H9 (cell line): ENCODE measurements around the gene KIAA0513. TPM values are rescaled to one million over a fixed set of nuclear protein-coding genes. Genes with fewer than 3 reads are reported as not detected.

Source experiments
- DNase-seq: peaks from one replicate; pipeline ENCODE4 v3.0.0-alpha.2; 2017
- H2AFZ ChIP-seq: one replicate; pipeline ENCODE4 v1.6.1; 2013; ENCODE audit warnings: mild to moderate bottlenecking, low read length, control low read depth, moderate library complexity
- H2AK5ac ChIP-seq: 2 replicates; pipeline ENCODE4 v1.6.1; 2013; ENCODE audit warnings: low read length, control low read depth, mixed read lengths; ENCODE audit not compliant: insufficient read length
- H2BK120ac ChIP-seq: one replicate; pipeline ENCODE4 v1.6.1; 2013; ENCODE audit warnings: low read depth, mild to moderate bottlenecking, low read length, control low read depth, inconsistent platforms; ENCODE audit not compliant: poor library complexity, severe bottlenecking
- H2BK12ac ChIP-seq: 2 replicates; pipeline ENCODE4 v1.6.1; 2013; ENCODE audit warnings: low read length, control low read depth, mixed read lengths, low read depth; ENCODE audit not compliant: insufficient read length
- H2BK15ac ChIP-seq: 2 replicates; pipeline ENCODE4 v1.6.1; 2013; ENCODE audit warnings: low read depth, low read length, control low read depth
- H2BK20ac ChIP-seq: one replicate; pipeline ENCODE4 v1.6.1; 2013; ENCODE audit warnings: low read depth, mild to moderate bottlenecking, low read length, control low read depth, inconsistent platforms; ENCODE audit not compliant: poor library complexity, severe bottlenecking
- H2BK5ac ChIP-seq: 2 replicates; pipeline ENCODE4 v1.6.1; 2013; ENCODE audit warnings: low read length, control low read depth, mixed read lengths; ENCODE audit not compliant: insufficient read length
- H3K14ac ChIP-seq: 2 replicates; pipeline ENCODE4 v1.6.1; 2013; ENCODE audit warnings: low read length, control low read depth; ENCODE audit not compliant: insufficient read depth
- H3K18ac ChIP-seq: 2 replicates; pipeline ENCODE4 v1.6.1; 2013; ENCODE audit warnings: low read depth, mild to moderate bottlenecking, mixed read lengths, low read length, control low read depth; ENCODE audit not compliant: insufficient read length
- H3K23ac ChIP-seq: 2 replicates; pipeline ENCODE4 v1.6.1; 2013; ENCODE audit warnings: low read length, control low read depth, mixed read lengths, low read depth; ENCODE audit not compliant: insufficient read length
- H3K23me2 ChIP-seq: 2 replicates; pipeline ENCODE4 v1.6.1; 2013; ENCODE audit warnings: low read depth, mild to moderate bottlenecking, mixed read lengths, low read length, control low read depth; ENCODE audit not compliant: insufficient read length, poor library complexity, severe bottlenecking
- H3K27ac ChIP-seq: 2 replicates; pipeline ENCODE4 v1.5.1; 2013; ENCODE audit warnings: low read length, control low read depth, mixed read lengths, low read depth; ENCODE audit not compliant: insufficient read length
- H3K27me3 ChIP-seq: 2 replicates; pipeline ENCODE4 v1.6.1; 2013; ENCODE audit warnings: low read length, control low read depth, inconsistent platforms; ENCODE audit not compliant: insufficient read depth
- H3K4ac ChIP-seq: 2 replicates; pipeline ENCODE4 v1.6.1; 2013; ENCODE audit warnings: low read depth, mild to moderate bottlenecking, control low read depth, inconsistent platforms, low read length, moderate library complexity
- H3K4me1 ChIP-seq: 2 replicates; pipeline ENCODE4 v1.6.1; 2013; ENCODE audit warnings: low read length, control low read depth, inconsistent platforms; ENCODE audit not compliant: insufficient read depth
- H3K4me2 ChIP-seq: 2 replicates; pipeline ENCODE4 v1.6.1; 2013; ENCODE audit warnings: low read length, control low read depth, mixed read lengths; ENCODE audit not compliant: insufficient read length, insufficient read depth
- H3K56ac ChIP-seq: 2 replicates; pipeline ENCODE4 v1.6.1; 2013; ENCODE audit warnings: low read depth, mild to moderate bottlenecking, mixed read lengths, low read length, control low read depth; ENCODE audit not compliant: insufficient read length
- H3K79me1 ChIP-seq: 2 replicates; pipeline ENCODE4 v1.6.1; 2013; ENCODE audit warnings: low read depth, mild to moderate bottlenecking, moderate library complexity, low read length, control low read depth, inconsistent platforms; ENCODE audit not compliant: insufficient read depth, poor library complexity, severe bottlenecking
- H3K79me2 ChIP-seq: 2 replicates; pipeline ENCODE4 v1.6.1; 2013; ENCODE audit warnings: low read length, control low read depth, inconsistent platforms; ENCODE audit not compliant: insufficient read depth
- H3K9ac ChIP-seq: 2 replicates; pipeline ENCODE4 v1.6.1; 2013; ENCODE audit warnings: low read length, control low read depth, mixed read lengths; ENCODE audit not compliant: insufficient read length; ENCODE audit errors: extremely low read depth
- H3K9me3 ChIP-seq: one replicate; pipeline ENCODE4 v1.6.1; 2013; ENCODE audit warnings: low read depth, low read length, inconsistent platforms; ENCODE audit not compliant: control insufficient read depth
- H3T11ph ChIP-seq: one replicate; pipeline ENCODE4 v1.6.1; 2013; ENCODE audit warnings: mild to moderate bottlenecking, low read length, control low read depth, inconsistent platforms
- H4K20me1 ChIP-seq: one replicate; pipeline ENCODE4 v1.6.1; 2013; ENCODE audit not compliant: control insufficient read depth, insufficient read length, insufficient read depth
- H4K5ac ChIP-seq: 2 replicates; pipeline ENCODE4 v1.6.1; 2013; ENCODE audit warnings: low read depth, mild to moderate bottlenecking, mixed read lengths, low read length, control low read depth; ENCODE audit not compliant: insufficient read length
- H4K8ac ChIP-seq: replicated peaks from 2 replicates; pipeline ENCODE4 v1.6.1; 2013; ENCODE audit warnings: low read length, control low read depth, mixed read lengths, low read depth; ENCODE audit not compliant: insufficient read length
- H4K91ac ChIP-seq: 2 replicates; pipeline ENCODE4 v1.6.1; 2013; ENCODE audit warnings: low read depth, mild to moderate bottlenecking, moderate library complexity, mixed read lengths, low read length, control low read depth; ENCODE audit not compliant: insufficient read length
- H3K27ac Mint-ChIP-seq, 3 experiments: 2 replicates in 2 of 3; 3 replicates in 1 of 3; pipeline ENCODE4 v1.8.0; 2020 to 2021; ENCODE audit warnings: mixed read lengths in 3 of 3, mild to moderate bottlenecking in 1 of 3, moderate library complexity in 1 of 3
- H3K27me3 Mint-ChIP-seq: 2 replicates; pipeline ENCODE4 v1.8.0; 2021; ENCODE audit warnings: low read depth, mild to moderate bottlenecking, moderate library complexity, mixed read lengths
- H3K36me3 Mint-ChIP-seq, 3 experiments: 2 replicates in 2 of 3; 3 replicates in 1 of 3; pipeline ENCODE4 v1.8.0; 2020 to 2021; ENCODE audit warnings: low read depth in 3 of 3, mixed read lengths in 3 of 3; ENCODE audit not compliant: insufficient read depth in 1 of 3
- H3K4me1 Mint-ChIP-seq, 2 experiments: 2 replicates each; pipeline ENCODE4 v1.8.0; 2020; ENCODE audit warnings: mixed read lengths in 2 of 2
- H3K4me3 Mint-ChIP-seq, 2 experiments: 2 replicates in 1 of 2; 3 replicates in 1 of 2; pipeline ENCODE4 v1.8.0; 2020 to 2021; ENCODE audit warnings: mild to moderate bottlenecking in 2 of 2, mixed read lengths in 2 of 2, moderate library complexity in 1 of 2
- H3K9me3 Mint-ChIP-seq, 2 experiments: 2 replicates in 1 of 2; 3 replicates in 1 of 2; pipeline ENCODE4 v1.8.0; 2020; ENCODE audit warnings: mild to moderate bottlenecking in 2 of 2, mixed read lengths in 2 of 2, moderate library complexity in 1 of 2
- WGBS: extraction: QIAGEN DNeasy Blood & Tissue Kit; methylation state at CpG from one replicate; pipeline ENCODE4 v1.1.7; 2013; ENCODE audit warnings: missing lambda C conversion rate, low lambda C conversion rate, mixed read lengths; ENCODE audit not compliant: insufficient read length; ENCODE audit errors: extremely low coverage; 5-methylcytosine and 5-hydroxymethylcytosine counted together
- total RNA-seq: library from RNA; stranded (reverse); gene quantifications from 2 replicates; pipeline ENCODE4 v1.2.1, GENCODE V29; 2021
- TF ChIP-seq, protein P1 (sequence below): fragments of 200-600 bp; sonication (generic); conservative IDR thresholded peaks from 3 replicates; pipeline ENCODE4 v1.8.0; 2021; ENCODE audit warnings: antibody characterized with exemption, mild to moderate bottlenecking

The KIAA0513 gene
- total RNA-seq, 1 experiment from 2014 or later = 4.7 TPM

DNA sequence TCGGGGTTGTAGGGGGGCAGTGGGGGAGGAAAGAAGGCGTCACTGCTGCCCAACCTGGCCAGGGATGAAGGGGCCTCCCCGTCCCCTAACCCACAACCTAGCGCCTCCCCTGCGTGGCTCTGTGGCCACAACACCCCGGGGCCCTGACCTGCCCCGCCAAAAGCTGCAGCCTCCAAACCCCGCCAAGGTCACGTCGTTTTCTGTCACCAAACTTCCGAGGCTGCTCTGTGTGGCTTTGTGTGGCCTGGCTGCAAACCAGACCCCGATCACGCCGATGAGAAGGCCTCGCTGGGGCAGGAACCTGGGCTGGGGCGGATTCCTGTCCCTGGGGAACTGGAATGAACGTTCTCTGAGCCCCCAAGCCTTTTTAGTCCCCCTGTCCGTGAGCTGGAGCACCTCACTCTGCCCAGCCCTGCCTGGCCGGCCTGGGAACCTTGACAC, 115.2 kb downstream of the KIAA0513 start:
- WGBS = no CpG with 5 or more reads among the region's 19 CpGs
- Histone ChIP-seq H3K27me3 (no peaks in the 10 kb centered on the region), H3K4ac (no peak overlapping the region), H2BK15ac (no peak overlapping the region), H3K4me2 (no peak overlapping the region), H2AFZ (no peak overlapping the region), H4K20me1 (no peaks in the 10 kb centered on the region), H2AK5ac (no peak overlapping the region), H2BK12ac (no peak overlapping the region), H2BK20ac (no peak overlapping the region), H3K9me3 (no peaks in the 10 kb centered on the region), H3K56ac (no peak overlapping the region), H4K5ac (no peak overlapping the region), H3K23ac (no peak overlapping the region), H3K18ac (no peak overlapping the region), H3K27ac (no peak overlapping the region), H3K23me2 (no peaks in the 10 kb centered on the region), H3K14ac (no peak overlapping the region), H3K79me1 (no peaks in the 10 kb centered on the region), H3K4me1 (no peaks in the 10 kb centered on the region), H3K79me2 (no peaks in the 10 kb centered on the region), H2BK120ac (no peak overlapping the region), H2BK5ac (no peak overlapping the region), H4K91ac (no peak overlapping the region), H3K9ac (no peak overlapping the region), H4K8ac (no peak overlapping the region), H3T11ph (no peak overlapping the region)
- no peak overlapping the region for H3K4me3 Mint-ChIP-seq
- DNase-seq = no peak
- no peak overlapping the region for H3K27ac Mint-ChIP-seq
- peaks cover 3 to 16% of the 10 kb centered on the region in 2 experiments; a peak in 3 of 4 replicates for H3K4me1 Mint-ChIP-seq
- no peaks in the 10 kb centered on the region for H3K9me3 Mint-ChIP-seq
- TF ChIP-seq, protein P1, sequence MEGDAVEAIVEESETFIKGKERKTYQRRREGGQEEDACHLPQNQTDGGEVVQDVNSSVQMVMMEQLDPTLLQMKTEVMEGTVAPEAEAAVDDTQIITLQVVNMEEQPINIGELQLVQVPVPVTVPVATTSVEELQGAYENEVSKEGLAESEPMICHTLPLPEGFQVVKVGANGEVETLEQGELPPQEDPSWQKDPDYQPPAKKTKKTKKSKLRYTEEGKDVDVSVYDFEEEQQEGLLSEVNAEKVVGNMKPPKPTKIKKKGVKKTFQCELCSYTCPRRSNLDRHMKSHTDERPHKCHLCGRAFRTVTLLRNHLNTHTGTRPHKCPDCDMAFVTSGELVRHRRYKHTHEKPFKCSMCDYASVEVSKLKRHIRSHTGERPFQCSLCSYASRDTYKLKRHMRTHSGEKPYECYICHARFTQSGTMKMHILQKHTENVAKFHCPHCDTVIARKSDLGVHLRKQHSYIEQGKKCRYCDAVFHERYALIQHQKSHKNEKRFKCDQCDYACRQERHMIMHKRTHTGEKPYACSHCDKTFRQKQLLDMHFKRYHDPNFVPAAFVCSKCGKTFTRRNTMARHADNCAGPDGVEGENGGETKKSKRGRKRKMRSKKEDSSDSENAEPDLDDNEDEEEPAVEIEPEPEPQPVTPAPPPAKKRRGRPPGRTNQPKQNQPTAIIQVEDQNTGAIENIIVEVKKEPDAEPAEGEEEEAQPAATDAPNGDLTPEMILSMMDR = no peak
- peaks cover 16% of the 10 kb centered on the region for H3K27me3 Mint-ChIP-seq
- H3K36me3 Mint-ChIP-seq = no peaks in the 10 kb centered on the region; a peak in 1 of 7 replicates

Other genes starting within 250 kb of the KIAA0513 start
- 2.1 and 2.3 TPM in 2 replicates for gene CRISPLD2, start 207.8 kb upstream of the KIAA0513 start, total RNA-seq
- 39.1 and 44.0 TPM in 2 replicates for gene ZDHHC7, start 16.3 kb upstream of the KIAA0513 start, total RNA-seq
- gene CIBAR2, start 84.7 kb downstream of the KIAA0513 start, total RNA-seq = not detected in 2 replicates